NCI-H69 (cell line): ENCODE measurements around the gene SULT1B1.
A peak's percentile ranks its signal among the peaks of the same experiment; 100 is the strongest.

Experiments used
- DNase-seq: peaks from one replicate; lab custom pipeline; 2025; lab: John Stamatoyannopoulos, UW

SULT1B1 gene

DNA sequence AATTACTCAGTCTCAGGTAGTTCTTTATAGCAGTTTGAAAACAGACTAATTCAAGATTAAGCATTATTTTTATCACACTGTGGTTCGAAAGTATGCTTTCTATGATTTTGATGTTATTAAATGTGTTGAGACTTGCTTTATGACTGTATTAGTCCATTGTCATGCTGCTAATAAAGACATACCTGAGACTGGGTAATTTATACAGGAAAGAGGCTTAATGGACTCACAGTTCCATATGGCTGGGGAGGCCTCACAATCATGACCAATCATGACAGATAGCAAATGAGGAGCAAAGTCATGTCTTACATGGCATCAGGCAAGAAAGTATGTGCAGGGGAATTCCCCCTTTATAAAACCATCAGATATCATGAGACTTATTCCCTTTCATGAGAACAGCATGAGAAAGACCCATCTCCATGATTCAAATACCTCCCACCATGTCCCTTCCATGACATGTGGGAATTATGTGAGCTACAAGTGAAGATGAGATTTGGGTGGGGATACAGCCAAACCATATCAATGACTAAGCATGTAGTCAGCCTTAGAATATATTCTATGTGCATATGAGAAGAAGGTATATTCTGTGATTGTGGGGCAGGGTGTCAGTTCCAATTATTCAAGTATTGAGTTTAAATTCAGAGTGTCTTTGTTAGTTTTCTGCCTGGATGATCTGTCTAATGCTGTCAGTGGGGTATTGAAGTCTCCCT, 62.7 kb downstream of the SULT1B1 start:
- DNase-seq = no peak

GRCh38 chr4:69689599-69689998, 70.8 kb downstream of the SULT1B1 start:
- peak; percentile 52 for DNase-seq

DNA sequence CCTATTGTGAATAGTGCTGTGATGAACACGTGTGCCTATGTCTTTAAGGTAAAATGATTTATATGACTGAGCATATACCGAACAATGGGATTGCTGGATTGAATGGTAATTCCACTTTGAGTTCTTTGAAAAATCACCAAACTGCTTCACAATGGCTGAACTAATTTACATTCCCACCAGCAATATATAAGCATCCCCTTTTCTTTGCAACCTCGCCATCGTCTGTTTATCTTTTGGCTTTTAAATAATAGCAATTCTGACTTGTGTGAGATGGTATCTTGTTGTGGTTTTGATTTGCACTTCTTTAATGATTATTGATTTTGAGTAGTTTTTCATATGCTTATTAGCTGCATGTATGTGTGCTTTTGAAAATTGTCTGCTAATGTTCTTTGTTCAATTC, 75.6 kb downstream of the SULT1B1 start:
- no peak for DNase-seq
